B cell (primary cell): ENCODE results near the gene OCSTAMP.

ENCODE experiments used
- CTCF ChIP-seq: fragments of 200-600 bp; IDR thresholded peaks from one replicate; pipeline ENCODE4 v1.8.0; 2022; ENCODE audit warnings: antibody characterized with exemption, mild to moderate bottlenecking
- EZH2 ChIP-seq: IDR thresholded peaks from 2 replicates; pipeline ENCODE4 v1.6.1; 2012; ENCODE audit warnings: borderline replicate concordance, low read depth, mild to moderate bottlenecking, moderate library complexity, low read length; ENCODE audit not compliant: insufficient read depth, poor library complexity, severe bottlenecking

- TF ChIP-seq EZH2: no peak
- TF ChIP-seq CTCF: no peak
Measured at GRCh38 chr20:46576774-46577395, 26.4 kb upstream of the OCSTAMP start.
